ENCODE measurements around the gene TXNDC8.
"Not testable (repeated sequence)": the region's sequence is repeated elsewhere in the genome, so short reads cannot be mapped to it uniquely, and the experiment has no call there.

Gene TXNDC8

GRCh38 chr9:110323818-110324217, 13.8 kb downstream of the TXNDC8 start:
- DNase-seq: no peak

GRCh38 chr9:110320651-110321445, 16.8 kb downstream of the TXNDC8 start:
- no peak for DNase-seq

GRCh38 chr9:110319781-110320492, 17.7 kb downstream of the TXNDC8 start:
- no peak for DNase-seq

GRCh38 chr9:110317911-110318310, 19.8 kb downstream of the TXNDC8 start:
- no peak for DNase-seq

- no peak for DNase-seq
Observed at GRCh38 chr9:110316261-110317075, 21.2 kb downstream of the TXNDC8 start.

- not testable (repeated sequence) for DNase-seq
Observed at GRCh38 chr9:110311978-110312377, 25.7 kb downstream of the TXNDC8 start.

GRCh38 chr9:110309681-110310080, 28.0 kb downstream of the TXNDC8 start:
- no peak for DNase-seq

- DNase-seq: no peak
Observed at GRCh38 chr9:110308633-110309038, 29.0 kb downstream of the TXNDC8 start.

- no peak for DNase-seq
Observed at GRCh38 chr9:110307191-110307590, 30.5 kb downstream of the TXNDC8 start.

- no peak for DNase-seq
Observed at GRCh38 chr9:110303133-110303532, 34.5 kb downstream of the TXNDC8 start.

- DNase-seq: no peak
Observed at GRCh38 chr9:110298043-110298605, 39.5 kb downstream of the TXNDC8 start.

GRCh38 chr9:110293248-110293647, 44.4 kb downstream of the TXNDC8 start:
- DNase-seq: no peak

- no peak for DNase-seq
Observed at GRCh38 chr9:110291921-110292557, 45.6 kb downstream of the TXNDC8 start.

GRCh38 chr9:110290001-110290400, 47.7 kb downstream of the TXNDC8 start:
- DNase-seq: no peak

GRCh38 chr9:110288503-110288902, 49.2 kb downstream of the TXNDC8 start:
- no peak for DNase-seq

GRCh38 chr9:110287289-110287680, 50.4 kb downstream of the TXNDC8 start:
- no peak for DNase-seq

GRCh38 chr9:110284211-110284844, 53.3 kb downstream of the TXNDC8 start:
- no peak for DNase-seq

- no peak for DNase-seq
Observed at GRCh38 chr9:110283751-110284150, 53.9 kb downstream of the TXNDC8 start.

GRCh38 chr9:110282739-110283081, 55.0 kb downstream of the TXNDC8 start:
- DNase-seq: no peak

- DNase-seq: no peak
Observed at GRCh38 chr9:110282018-110282738, 55.5 kb downstream of the TXNDC8 start.

GRCh38 chr9:110278080-110278707, 59.5 kb downstream of the TXNDC8 start:
- DNase-seq: no peak

Measured in activated CD4-positive, alpha-beta T cell treated with anti-CD3 and anti-CD28 coated beads, Interleukin-2, amount 50 U/mL, for 16 hours (primary cell).